OCI-LY1 (cell line): ENCODE results near the gene ZKSCAN3.

Experiments used
- CTCF ChIP-seq: fragments of 200-600 bp; sonication (generic), shearing (Covaris generic); IDR thresholded peaks from 2 replicates; pipeline ENCODE4 v1.5.1; 2017; ENCODE audit warnings: mild to moderate bottlenecking, antibody characterized with exemption, low read length, moderate library complexity, mixed read lengths
- EZH2 ChIP-seq: fragments of 200-600 bp; sonication (generic), shearing (Covaris generic); IDR thresholded peaks from 2 replicates; pipeline ENCODE4 v1.8.0; 2017; ENCODE audit warnings: borderline replicate concordance, mixed run types, mild to moderate bottlenecking, antibody characterized with exemption, low read length, moderate library complexity, mixed read lengths

- TF ChIP-seq EZH2 (no peak), CTCF (no peak)
These were observed 5.7 kb upstream of the ZKSCAN3 start for GRCh38 chr6:28343898-28344677.
